OCI-LY1 (cell line): ENCODE results near the gene ADAMTSL1.

Source experiments
- H2AFZ ChIP-seq: fragments of 200-600 bp; sonication (generic), shearing (Covaris generic); 2 replicates; pipeline ENCODE4 v1.6.0; 2014; ENCODE audit warnings: antibody characterized with exemption, mild to moderate bottlenecking, low read length
- H3F3A ChIP-seq: fragments of 200-600 bp; sonication (generic), shearing (Covaris generic); 2 replicates; pipeline ENCODE4 v1.6.0; 2014; ENCODE audit warnings: mild to moderate bottlenecking, antibody characterized with exemption, low read length, moderate library complexity; ENCODE audit not compliant: insufficient read depth
- H3K27ac ChIP-seq: fragments of 200-600 bp; sonication (generic); 2 replicates; pipeline ENCODE4 v1.5.1; 2014; ENCODE audit warnings: low read length, mixed run types, mild to moderate bottlenecking, low read depth; ENCODE audit not compliant: poor library complexity, severe bottlenecking
- H3K27me3 ChIP-seq: fragments of 200-600 bp; sonication (generic); 2 replicates; pipeline ENCODE4 v1.6.0; 2014; ENCODE audit warnings: antibody characterized with exemption, mild to moderate bottlenecking, low read length, moderate library complexity; ENCODE audit not compliant: insufficient read depth
- H3K36me3 ChIP-seq: fragments of 200-600 bp; sonication (generic); 2 replicates; pipeline ENCODE4 v1.6.1; 2014; ENCODE audit warnings: mild to moderate bottlenecking, antibody characterized with exemption, low read length, moderate library complexity, mixed read lengths; ENCODE audit not compliant: insufficient read depth
- H3K4me1 ChIP-seq: fragments of 200-600 bp; sonication (generic); 2 replicates; pipeline ENCODE4 v1.5.1; 2014; ENCODE audit warnings: mild to moderate bottlenecking, low read length, moderate library complexity; ENCODE audit not compliant: insufficient read depth, severe bottlenecking
- H3K4me2 ChIP-seq: fragments of 200-600 bp; sonication (generic), shearing (Covaris generic); 2 replicates; pipeline ENCODE4 v1.6.1; 2014; ENCODE audit warnings: low read length
- H3K4me3 ChIP-seq: fragments of 200-600 bp; sonication (generic); 2 replicates; pipeline ENCODE4 v1.5.1; 2014; ENCODE audit warnings: low read length, low read depth, mild to moderate bottlenecking, mixed read lengths; ENCODE audit not compliant: poor library complexity, severe bottlenecking
- H3K79me2 ChIP-seq: fragments of 200-600 bp; shearing (Covaris generic); 2 replicates; pipeline ENCODE4 v1.6.1; 2016; ENCODE audit warnings: mixed run types, low read length, mixed read lengths; ENCODE audit not compliant: insufficient read depth
- H3K9ac ChIP-seq: fragments of 200-600 bp; sonication (generic), shearing (Covaris generic); 2 replicates; pipeline ENCODE4 v1.6.1; 2014; ENCODE audit warnings: mild to moderate bottlenecking, low read length, mixed read lengths
- H3K9me2 ChIP-seq: fragments of 200-600 bp; sonication (generic), shearing (Covaris generic); 2 replicates; pipeline ENCODE4 v1.6.1; 2014; ENCODE audit warnings: low read depth, mild to moderate bottlenecking, low read length, mixed read lengths
- H3K9me3 ChIP-seq: fragments of 200-600 bp; shearing (Covaris generic); 2 replicates; pipeline ENCODE4 v1.6.1; 2014; ENCODE audit warnings: low read length, mixed read lengths
- H4K20me1 ChIP-seq: fragments of 200-600 bp; sonication (generic), shearing (Covaris generic); 2 replicates; pipeline ENCODE4 v1.6.0; 2016; ENCODE audit warnings: mild to moderate bottlenecking, low read length; ENCODE audit not compliant: insufficient read depth
- EZH2 ChIP-seq: fragments of 200-600 bp; sonication (generic), shearing (Covaris generic); IDR thresholded peaks from 2 replicates; pipeline ENCODE4 v1.8.0; 2017; ENCODE audit warnings: borderline replicate concordance, mixed run types, mild to moderate bottlenecking, antibody characterized with exemption, low read length, moderate library complexity, mixed read lengths
- TF ChIP-seq, protein P1 (sequence below): fragments of 200-600 bp; sonication (generic), shearing (Covaris generic); IDR thresholded peaks from 2 replicates; pipeline ENCODE4 v1.5.1; 2017; ENCODE audit warnings: mild to moderate bottlenecking, antibody characterized with exemption, low read length, moderate library complexity, mixed read lengths

Gene ADAMTSL1

DNA sequence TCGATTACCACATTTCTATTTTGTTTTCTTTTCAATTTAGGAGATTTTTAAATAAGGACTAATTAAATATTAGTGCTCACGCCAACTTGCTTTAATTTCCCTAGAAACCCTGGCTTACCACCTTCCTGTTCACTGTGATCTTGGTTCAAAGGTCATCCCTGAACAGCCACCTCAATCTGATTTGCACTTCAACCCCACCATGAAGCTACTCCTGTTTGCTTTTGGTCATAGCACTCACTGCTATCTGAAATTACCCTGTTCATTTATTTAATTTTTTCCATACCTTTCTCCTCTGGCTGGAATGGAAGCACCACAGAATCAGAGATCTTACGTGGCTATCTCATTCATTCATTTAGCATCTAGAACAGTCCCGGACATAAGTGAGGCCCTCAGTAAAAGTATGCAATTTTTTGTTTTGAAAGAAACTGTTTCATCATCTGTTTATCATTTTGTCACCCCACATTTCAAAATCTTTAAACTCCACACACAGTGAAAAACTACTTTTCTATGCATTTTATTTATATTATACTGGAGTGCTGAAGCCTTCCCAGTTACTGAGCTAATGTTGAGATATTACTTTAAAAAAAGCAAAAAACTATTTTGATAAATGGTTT is 17.2 kb upstream of the ADAMTSL1 start:
- Histone ChIP-seq H3K4me1 (no peaks in the 10 kb centered on the region), H3F3A (no peaks in the 10 kb centered on the region), H3K27ac (no peak overlapping the region), H3K9me3 (no peaks in the 10 kb centered on the region), H3K9me2 (no peaks in the 10 kb centered on the region), H3K79me2 (no peaks in the 10 kb centered on the region), H3K27me3 (no peaks in the 10 kb centered on the region), H2AFZ (no peak overlapping the region), H4K20me1 (no peaks in the 10 kb centered on the region), H3K36me3 (no peaks in the 10 kb centered on the region), H3K4me2 (no peak overlapping the region), H3K4me3 (no peak overlapping the region), H3K9ac (no peak overlapping the region)
- TF ChIP-seq EZH2: no peak
- TF ChIP-seq, protein P1, sequence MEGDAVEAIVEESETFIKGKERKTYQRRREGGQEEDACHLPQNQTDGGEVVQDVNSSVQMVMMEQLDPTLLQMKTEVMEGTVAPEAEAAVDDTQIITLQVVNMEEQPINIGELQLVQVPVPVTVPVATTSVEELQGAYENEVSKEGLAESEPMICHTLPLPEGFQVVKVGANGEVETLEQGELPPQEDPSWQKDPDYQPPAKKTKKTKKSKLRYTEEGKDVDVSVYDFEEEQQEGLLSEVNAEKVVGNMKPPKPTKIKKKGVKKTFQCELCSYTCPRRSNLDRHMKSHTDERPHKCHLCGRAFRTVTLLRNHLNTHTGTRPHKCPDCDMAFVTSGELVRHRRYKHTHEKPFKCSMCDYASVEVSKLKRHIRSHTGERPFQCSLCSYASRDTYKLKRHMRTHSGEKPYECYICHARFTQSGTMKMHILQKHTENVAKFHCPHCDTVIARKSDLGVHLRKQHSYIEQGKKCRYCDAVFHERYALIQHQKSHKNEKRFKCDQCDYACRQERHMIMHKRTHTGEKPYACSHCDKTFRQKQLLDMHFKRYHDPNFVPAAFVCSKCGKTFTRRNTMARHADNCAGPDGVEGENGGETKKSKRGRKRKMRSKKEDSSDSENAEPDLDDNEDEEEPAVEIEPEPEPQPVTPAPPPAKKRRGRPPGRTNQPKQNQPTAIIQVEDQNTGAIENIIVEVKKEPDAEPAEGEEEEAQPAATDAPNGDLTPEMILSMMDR: no peak

DNA sequence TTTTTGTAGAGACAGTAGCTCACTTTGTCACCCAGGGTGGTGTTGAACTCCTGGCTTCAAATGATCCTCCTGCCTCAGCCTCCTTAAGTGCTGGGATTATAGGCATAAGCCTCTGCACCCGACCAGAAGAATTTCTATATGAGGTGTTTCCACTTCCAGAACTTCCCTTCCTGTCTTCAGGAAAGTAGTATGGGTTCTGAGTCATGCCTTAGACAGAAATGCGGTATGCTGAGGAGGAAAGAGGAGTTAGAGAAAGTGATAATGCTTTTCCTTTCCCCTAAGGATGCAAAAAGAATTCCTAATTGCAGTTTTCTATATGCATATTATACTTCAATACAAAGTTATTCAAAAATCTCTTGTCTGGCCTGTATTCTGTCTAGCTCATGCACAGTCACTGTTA is 16.4 kb upstream of the ADAMTSL1 start:
- H2AFZ ChIP-seq: no peak overlapping the region
- TF ChIP-seq, protein P1: no peak
- no peak for TF ChIP-seq EZH2
- H3K4me3 ChIP-seq: no peak overlapping the region
- H3F3A ChIP-seq: no peaks in the 10 kb centered on the region
- no peaks in the 10 kb centered on the region for H4K20me1 ChIP-seq
- H3K9me3 ChIP-seq: no peaks in the 10 kb centered on the region
- H3K79me2 ChIP-seq: no peaks in the 10 kb centered on the region
- no peaks in the 10 kb centered on the region for H3K9me2 ChIP-seq
- no peak overlapping the region for H3K9ac ChIP-seq
- no peak overlapping the region for H3K27ac ChIP-seq
- no peaks in the 10 kb centered on the region for H3K4me1 ChIP-seq
- H3K27me3 ChIP-seq: no peaks in the 10 kb centered on the region
- no peak overlapping the region for H3K4me2 ChIP-seq
- H3K36me3 ChIP-seq: no peaks in the 10 kb centered on the region

DNA sequence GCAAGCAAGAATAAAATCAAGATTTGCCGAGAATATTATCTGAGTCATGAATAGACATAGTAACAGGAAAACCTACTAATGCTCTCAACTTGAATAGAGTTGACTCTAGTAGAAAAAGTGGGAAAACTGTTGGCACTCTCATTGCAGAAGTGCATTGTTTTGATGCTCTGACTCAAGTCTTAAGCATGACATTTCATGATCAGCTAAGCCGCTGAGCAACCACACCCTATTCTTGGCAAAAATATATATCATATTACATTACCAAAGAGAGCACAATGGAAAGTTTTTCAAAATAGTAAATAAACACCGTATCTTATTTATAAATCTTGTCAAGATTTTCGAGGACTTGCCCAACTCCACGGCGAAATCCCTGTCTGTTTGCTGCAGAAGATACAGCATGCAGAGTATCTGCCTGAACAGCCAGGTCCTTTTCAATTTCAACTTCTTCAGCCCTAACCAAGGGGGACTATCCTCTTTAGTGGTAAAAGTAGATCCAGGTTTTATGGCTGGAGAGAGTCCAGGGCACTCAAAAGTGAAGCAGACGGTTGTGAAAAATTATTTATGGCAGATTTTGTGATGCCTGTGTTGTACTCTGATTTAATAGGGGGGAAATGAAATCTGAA is 13.9 kb upstream of the ADAMTSL1 start:
- H3K79me2 ChIP-seq: no peaks in the 10 kb centered on the region
- no peak overlapping the region for H3K4me2 ChIP-seq
- no peak overlapping the region for H2AFZ ChIP-seq
- no peak overlapping the region for H3K9ac ChIP-seq
- H3K4me3 ChIP-seq: no peak overlapping the region
- no peaks in the 10 kb centered on the region for H3K9me2 ChIP-seq
- H3K27me3 ChIP-seq: no peaks in the 10 kb centered on the region
- no peak for TF ChIP-seq EZH2
- TF ChIP-seq, protein P1: no peak
- H3K36me3 ChIP-seq: no peaks in the 10 kb centered on the region
- H3K9me3 ChIP-seq: no peaks in the 10 kb centered on the region
- no peaks in the 10 kb centered on the region for H3K4me1 ChIP-seq
- H3F3A ChIP-seq: no peaks in the 10 kb centered on the region
- no peak overlapping the region for H3K27ac ChIP-seq
- H4K20me1 ChIP-seq: no peaks in the 10 kb centered on the region
